ENCODE data around the gene AGFG2. TPM values are rescaled to one million over a fixed set of nuclear protein-coding genes. Genes with fewer than 3 reads are reported as not detected.
A peak's percentile ranks its signal among the peaks of the same experiment; 100 is the strongest.
"Not testable (repeated sequence)": the region's sequence is repeated elsewhere in the genome, so short reads cannot be mapped to it uniquely, and the experiment has no call there.

AGFG2 gene
- total RNA-seq, 1 donor from 2014 or later: 6.2 TPM

- Histone ChIP-seq H3K4me1 (ENCODE audit: insufficient read depth, low read length) (peaks cover 4% of the 10 kb centered on the region), H3K27me3 (ENCODE audit: insufficient read depth, low read length) (no peaks in the 10 kb centered on the region), H3K36me3 (ENCODE audit: insufficient read depth, low read length) (no peaks in the 10 kb centered on the region), H3K27ac (ENCODE audit: low read depth, low read length) (no peak overlapping the region), H2AFZ (ENCODE audit: low read depth, low read length) (peak overlapping the region; percentile 89), H3K79me2 (ENCODE audit: insufficient read depth, low read length) (peaks cover 13% of the 10 kb centered on the region), H3K9me3 (ENCODE audit: insufficient read depth, low read depth, low read length) (no peaks in the 10 kb centered on the region), H4K20me1 (ENCODE audit: insufficient read depth, low read length) (no peaks in the 10 kb centered on the region), H3K9ac (ENCODE audit: low read length) (peak overlapping the region; percentile 50), H3K4me3 (ENCODE audit: insufficient read depth, low read depth, low read length) (peak overlapping the region; percentile 65), H3K4me2 (ENCODE audit: low read length) (peak overlapping the region; percentile 97)
- TF ChIP-seq CTCF (IDR thresholded peaks at IDR 0.05; ENCODE audit: insufficient read depth, low read depth, low read length): no peak
- no peak for TF ChIP-seq EZH2 (IDR thresholded peaks at IDR 0.05; ENCODE audit: insufficient read depth, low read length)
- no peak overlapping the region for H3K27ac Mint-ChIP-seq (ENCODE audit: unreplicated experiment)
- H3K27me3 Mint-ChIP-seq (ENCODE audit: low read depth, unreplicated experiment): peaks cover 1% of the 10 kb centered on the region
- no peak for FAIRE-seq
- no peaks in the 10 kb centered on the region for H3K9me3 Mint-ChIP-seq (ENCODE audit: unreplicated experiment)
- no peaks in the 10 kb centered on the region for H3K4me1 Mint-ChIP-seq (ENCODE audit: low read depth, unreplicated experiment)
- H3K4me3 Mint-ChIP-seq (ENCODE audit: unreplicated experiment): peak overlapping the region; percentile 96
- H3K36me3 Mint-ChIP-seq (ENCODE audit: low read depth, unreplicated experiment): no peaks in the 10 kb centered on the region
- DNase-seq (ENCODE audit: low read depth): no peak
Observed at GRCh38 chr7:100538348-100538653, 702 bp upstream of the AGFG2 start.

GRCh38 chr7:100539436-100540006 is 518 bp downstream of the AGFG2 start:
- H3K4me2 ChIP-seq (ENCODE audit: low read length): peak overlapping the region; percentile 91
- peak overlapping the region; percentile 30 for H3K27ac ChIP-seq (ENCODE audit: low read depth, low read length)
- no peaks in the 10 kb centered on the region for H4K20me1 ChIP-seq (ENCODE audit: insufficient read depth, low read length)
- no peak for DNase-seq (ENCODE audit: low read depth)
- H3K27me3 Mint-ChIP-seq (ENCODE audit: low read depth, unreplicated experiment): no peaks in the 10 kb centered on the region
- H3K9ac ChIP-seq (ENCODE audit: low read length): peak overlapping the region; percentile 62
- peak overlapping the region; percentile 71 for H3K4me3 ChIP-seq (ENCODE audit: insufficient read depth, low read depth, low read length)
- H3K79me2 ChIP-seq (ENCODE audit: insufficient read depth, low read length): peaks cover 24% of the 10 kb centered on the region
- H3K36me3 Mint-ChIP-seq (ENCODE audit: low read depth, unreplicated experiment): no peaks in the 10 kb centered on the region
- FAIRE-seq: no peak
- H3K27me3 ChIP-seq (ENCODE audit: insufficient read depth, low read length): no peaks in the 10 kb centered on the region
- peak overlapping the region; percentile 34 for H3K27ac Mint-ChIP-seq (ENCODE audit: unreplicated experiment)
- H3K4me1 Mint-ChIP-seq (ENCODE audit: low read depth, unreplicated experiment): peaks cover 4% of the 10 kb centered on the region
- H3K9me3 ChIP-seq (ENCODE audit: insufficient read depth, low read depth, low read length): no peaks in the 10 kb centered on the region
- TF ChIP-seq CTCF (IDR thresholded peaks at IDR 0.05; ENCODE audit: insufficient read depth, low read depth, low read length): no peak
- no peak for TF ChIP-seq EZH2 (IDR thresholded peaks at IDR 0.05; ENCODE audit: insufficient read depth, low read length)
- H2AFZ ChIP-seq (ENCODE audit: low read depth, low read length): peak overlapping the region; percentile 80
- H3K9me3 Mint-ChIP-seq (ENCODE audit: unreplicated experiment): no peaks in the 10 kb centered on the region
- peak overlapping the region; percentile 96 for H3K4me3 Mint-ChIP-seq (ENCODE audit: unreplicated experiment)
- H3K4me1 ChIP-seq (ENCODE audit: insufficient read depth, low read length): peaks cover 4% of the 10 kb centered on the region
- H3K36me3 ChIP-seq (ENCODE audit: insufficient read depth, low read length): no peaks in the 10 kb centered on the region

DNA sequence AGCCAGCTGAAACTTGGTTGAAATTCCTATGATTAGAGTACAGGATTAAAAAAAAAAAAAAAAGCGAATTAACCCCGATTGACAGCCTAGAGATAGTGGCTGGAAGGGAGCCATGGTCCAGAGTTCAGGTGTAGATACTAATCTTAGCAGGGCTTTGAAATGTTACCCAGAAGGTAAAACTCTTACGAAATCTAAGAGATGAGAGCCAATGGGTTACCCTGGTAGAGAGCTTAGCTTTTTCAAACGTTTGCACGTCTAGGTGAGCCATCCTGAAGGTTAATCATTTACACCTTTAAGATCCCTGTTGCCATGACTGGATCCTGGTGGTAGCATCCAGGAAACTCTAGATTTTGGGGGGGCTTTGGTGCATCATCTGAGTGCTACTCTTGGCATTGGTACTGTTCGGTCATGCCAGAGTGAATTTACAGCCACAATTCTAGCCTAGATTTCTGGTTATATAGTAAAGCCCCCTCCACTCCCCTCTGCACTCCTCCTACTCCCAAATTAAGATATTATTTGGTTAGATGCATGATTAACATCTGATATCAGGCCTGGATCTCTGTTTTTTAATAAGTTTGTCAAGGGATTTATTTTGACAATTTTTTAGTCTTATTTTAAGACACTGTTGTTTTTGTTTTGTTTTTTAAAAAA is 1.2 kb downstream of the AGFG2 start:
- Histone ChIP-seq H3K27ac (ENCODE audit: low read depth, low read length) (no peak overlapping the region), H3K9ac (ENCODE audit: low read length) (peak overlapping the region; percentile 53), H4K20me1 (ENCODE audit: insufficient read depth, low read length) (no peaks in the 10 kb centered on the region), H2AFZ (ENCODE audit: low read depth, low read length) (no peak overlapping the region), H3K36me3 (ENCODE audit: insufficient read depth, low read length) (no peaks in the 10 kb centered on the region), H3K27me3 (ENCODE audit: insufficient read depth, low read length) (no peaks in the 10 kb centered on the region), H3K79me2 (ENCODE audit: insufficient read depth, low read length) (peaks cover 24% of the 10 kb centered on the region), H3K4me2 (ENCODE audit: low read length) (peak overlapping the region; percentile 91), H3K9me3 (ENCODE audit: insufficient read depth, low read depth, low read length) (no peaks in the 10 kb centered on the region), H3K4me3 (ENCODE audit: insufficient read depth, low read depth, low read length) (peak overlapping the region; percentile 71), H3K4me1 (ENCODE audit: insufficient read depth, low read length) (peaks cover 10% of the 10 kb centered on the region)
- no peak for TF ChIP-seq EZH2 (IDR thresholded peaks at IDR 0.05; ENCODE audit: insufficient read depth, low read length)
- no peak for TF ChIP-seq CTCF (IDR thresholded peaks at IDR 0.05; ENCODE audit: insufficient read depth, low read depth, low read length)
- Mint-ChIP-seq H3K36me3 (ENCODE audit: low read depth, unreplicated experiment) (no peaks in the 10 kb centered on the region), H3K4me3 (ENCODE audit: unreplicated experiment) (peak overlapping the region; percentile 90), H3K9me3 (ENCODE audit: unreplicated experiment) (no peaks in the 10 kb centered on the region), H3K27me3 (ENCODE audit: low read depth, unreplicated experiment) (no peaks in the 10 kb centered on the region), H3K4me1 (ENCODE audit: low read depth, unreplicated experiment) (peaks cover 10% of the 10 kb centered on the region), H3K27ac (ENCODE audit: unreplicated experiment) (no peak overlapping the region)
- FAIRE-seq: no peak
- DNase-seq (ENCODE audit: low read depth): no peak

GRCh38 chr7:100541309-100541708 is 2.3 kb downstream of the AGFG2 start:
- not testable (repeated sequence) for H3K27ac ChIP-seq (ENCODE audit: low read depth, low read length); DNase-seq (ENCODE audit: low read depth); H3K9ac ChIP-seq (ENCODE audit: low read length); H3K4me2 ChIP-seq (ENCODE audit: low read length); FAIRE-seq; H3K27me3 Mint-ChIP-seq (ENCODE audit: low read depth, unreplicated experiment); H3K4me3 ChIP-seq (ENCODE audit: insufficient read depth, low read depth, low read length); H3K9me3 Mint-ChIP-seq (ENCODE audit: unreplicated experiment); H3K27ac Mint-ChIP-seq (ENCODE audit: unreplicated experiment); H3K9me3 ChIP-seq (ENCODE audit: insufficient read depth, low read depth, low read length); H3K36me3 ChIP-seq (ENCODE audit: insufficient read depth, low read length); H2AFZ ChIP-seq (ENCODE audit: low read depth, low read length); H4K20me1 ChIP-seq (ENCODE audit: insufficient read depth, low read length); H3K4me3 Mint-ChIP-seq (ENCODE audit: unreplicated experiment); H3K27me3 ChIP-seq (ENCODE audit: insufficient read depth, low read length); H3K36me3 Mint-ChIP-seq (ENCODE audit: low read depth, unreplicated experiment)
- Histone ChIP-seq H3K79me2 (ENCODE audit: insufficient read depth, low read length) (peaks cover 24% of the 10 kb centered on the region), H3K4me1 (ENCODE audit: insufficient read depth, low read length) (peaks cover 21% of the 10 kb centered on the region)
- peaks cover 21% of the 10 kb centered on the region for H3K4me1 Mint-ChIP-seq (ENCODE audit: low read depth, unreplicated experiment)
